GM18505 (cell line): ENCODE measurements around the gene QSOX2.

Experiments
- ATAC-seq: cut with Tn5 transposase; IDR thresholded peaks from one replicate; pipeline ENCODE4 v1.9.1; 2021; ENCODE audit not compliant: unreplicated experiment
- POLR2A ChIP-seq: IDR thresholded peaks from 4 replicates; pipeline ENCODE4 v1.6.1; 2011; ENCODE audit warnings: borderline replicate concordance; ENCODE audit not compliant: insufficient read depth, insufficient read length; ENCODE audit errors: extremely low read depth

Gene QSOX2

GRCh38 chr9:136235709-136236455, 9.7 kb downstream of the QSOX2 start:
- no peak for TF ChIP-seq POLR2A
- no peak for ATAC-seq

GRCh38 chr9:136235171-136235570, 10.4 kb downstream of the QSOX2 start:
- ATAC-seq, result no peak
- TF ChIP-seq POLR2A, result no peak

DNA sequence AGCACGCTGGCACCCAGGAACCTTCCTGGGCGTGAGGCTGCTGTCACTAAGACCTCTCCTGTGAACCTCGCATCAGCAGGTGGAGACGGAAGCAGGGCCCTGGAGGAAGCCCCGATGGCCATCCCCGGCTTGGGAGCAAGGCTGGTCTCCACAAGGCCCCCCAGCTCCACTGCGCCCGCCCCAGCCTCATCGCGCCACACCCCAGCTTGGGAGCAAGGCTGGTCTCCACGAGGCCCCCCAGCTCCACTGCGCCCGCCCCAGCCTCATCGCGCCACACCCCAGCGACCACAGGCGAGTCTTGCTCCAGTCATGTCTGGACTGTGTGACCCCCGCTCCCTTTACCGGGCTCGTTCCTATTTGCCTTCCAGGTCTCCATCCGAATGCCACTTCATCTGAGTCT, 11.0 kb downstream of the QSOX2 start:
- no peak for TF ChIP-seq POLR2A
- ATAC-seq, result no peak

- ATAC-seq, result no peak
Observed at GRCh38 chr9:136233868-136234267, 11.7 kb downstream of the QSOX2 start.

GRCh38 chr9:136233411-136233810, 12.2 kb downstream of the QSOX2 start:
- TF ChIP-seq POLR2A, result no peak
- no peak for ATAC-seq

More at GRCh38 chr9:136233868-136234267, 11.7 kb downstream of the QSOX2 start:
- no peak for TF ChIP-seq POLR2A

DNA sequence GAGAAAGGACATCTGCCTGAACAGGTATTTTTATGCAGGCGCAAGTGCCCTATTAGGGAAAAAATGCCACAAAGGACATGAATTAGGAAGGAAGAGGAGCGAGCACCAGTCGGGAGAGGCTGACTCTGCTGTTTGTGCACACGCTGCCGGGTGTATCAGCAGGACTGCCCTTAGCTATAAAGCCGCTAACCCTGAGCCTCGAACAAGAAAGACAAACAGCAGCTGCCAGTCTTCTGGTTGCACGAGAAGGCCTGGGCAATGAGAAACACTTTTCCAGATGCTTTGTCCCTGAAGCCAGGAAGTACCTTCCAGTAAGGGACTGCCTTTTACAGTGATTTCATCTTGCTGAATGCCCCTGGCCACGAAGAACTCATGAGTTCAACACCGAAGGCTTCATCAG, 12.6 kb downstream of the QSOX2 start:
- no peak for ATAC-seq

DNA sequence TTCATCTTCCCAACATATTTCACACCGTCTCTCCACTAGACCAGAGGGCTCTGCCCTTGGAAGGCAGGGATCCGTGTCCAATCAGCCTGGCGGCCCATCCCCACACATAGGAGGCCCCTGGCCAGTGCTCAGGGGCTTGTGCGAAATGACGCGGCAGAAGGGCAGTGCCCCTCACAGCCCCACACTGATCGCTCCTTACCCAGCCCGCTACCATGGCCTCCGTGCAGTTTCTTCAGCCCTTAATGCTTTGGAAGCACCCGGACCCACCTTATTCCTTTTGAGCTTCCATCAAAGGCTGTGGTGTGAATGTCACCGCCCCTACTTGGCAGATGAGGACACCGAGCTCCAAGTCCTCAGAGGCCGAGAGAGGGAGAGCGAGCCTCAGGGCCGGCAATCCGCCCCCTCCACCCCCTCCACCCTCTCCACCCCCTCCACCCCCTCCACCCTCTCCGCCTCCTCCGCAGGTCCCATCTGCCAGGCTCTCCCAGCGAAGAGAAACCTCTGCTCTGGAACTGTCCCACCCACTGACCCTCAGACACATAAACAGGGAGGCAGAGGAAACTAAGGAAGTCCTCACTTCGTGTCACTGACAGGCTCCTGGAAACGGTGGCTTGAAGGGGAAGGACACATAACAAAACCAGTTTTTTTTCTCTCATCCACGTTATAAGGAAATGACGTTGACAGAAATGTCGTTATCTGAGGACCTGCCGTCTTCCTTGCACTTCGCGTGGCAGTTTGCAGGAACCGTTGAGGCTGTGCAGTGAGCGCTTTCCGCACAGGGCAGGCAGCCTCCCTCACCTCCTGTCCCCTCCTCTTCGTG, 13.9 kb downstream of the QSOX2 start:
- ATAC-seq, result no peak
- TF ChIP-seq POLR2A, result no peak

More for the DNA sequence above, 12.6 kb downstream of the QSOX2 start:
- no peak for TF ChIP-seq POLR2A

DNA sequence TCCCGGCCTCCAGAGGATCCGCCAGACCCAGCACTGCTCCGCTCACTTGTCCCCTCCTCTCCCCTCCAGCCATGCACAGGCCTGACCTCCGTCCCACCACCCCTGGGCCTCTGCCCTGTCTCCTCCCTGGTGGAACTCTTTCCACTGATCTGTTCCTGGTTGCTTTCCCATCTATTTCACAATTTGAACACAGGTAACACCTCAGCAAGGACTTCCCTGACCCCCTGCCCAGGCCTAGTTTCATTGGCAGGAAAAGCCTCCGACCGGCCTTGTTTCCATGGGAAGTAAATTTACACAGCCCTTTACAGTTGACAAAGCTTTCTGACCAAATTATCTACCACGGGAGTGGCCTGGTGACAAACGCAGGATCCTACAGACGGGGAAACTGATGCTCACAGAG, 14.8 kb downstream of the QSOX2 start:
- ATAC-seq, result no peak
- TF ChIP-seq POLR2A, result no peak

DNA sequence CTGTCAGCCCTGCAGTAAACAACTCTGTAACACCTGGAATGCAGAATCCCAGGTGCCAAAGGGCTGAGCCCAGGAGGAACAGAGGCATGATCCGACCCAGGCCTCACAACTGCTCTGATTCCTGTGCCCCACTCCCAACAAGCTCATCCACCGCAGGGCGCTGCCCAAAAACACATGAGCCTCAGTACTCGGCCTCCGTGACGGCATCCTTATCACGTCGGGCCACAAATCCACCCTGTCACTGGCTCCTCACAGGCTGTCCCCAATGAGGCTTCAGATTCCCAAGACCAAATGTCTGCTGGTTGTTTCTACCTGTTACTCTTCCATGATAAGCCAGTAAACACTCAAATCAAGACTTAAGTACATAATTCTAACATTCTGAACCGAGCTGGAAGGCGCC, 15.2 kb downstream of the QSOX2 start:
- ATAC-seq, result no peak
- no peak for TF ChIP-seq POLR2A

- TF ChIP-seq POLR2A, result no peak
- ATAC-seq, result no peak
Observed at GRCh38 chr9:136229096-136230065, 16.2 kb downstream of the QSOX2 start.

DNA sequence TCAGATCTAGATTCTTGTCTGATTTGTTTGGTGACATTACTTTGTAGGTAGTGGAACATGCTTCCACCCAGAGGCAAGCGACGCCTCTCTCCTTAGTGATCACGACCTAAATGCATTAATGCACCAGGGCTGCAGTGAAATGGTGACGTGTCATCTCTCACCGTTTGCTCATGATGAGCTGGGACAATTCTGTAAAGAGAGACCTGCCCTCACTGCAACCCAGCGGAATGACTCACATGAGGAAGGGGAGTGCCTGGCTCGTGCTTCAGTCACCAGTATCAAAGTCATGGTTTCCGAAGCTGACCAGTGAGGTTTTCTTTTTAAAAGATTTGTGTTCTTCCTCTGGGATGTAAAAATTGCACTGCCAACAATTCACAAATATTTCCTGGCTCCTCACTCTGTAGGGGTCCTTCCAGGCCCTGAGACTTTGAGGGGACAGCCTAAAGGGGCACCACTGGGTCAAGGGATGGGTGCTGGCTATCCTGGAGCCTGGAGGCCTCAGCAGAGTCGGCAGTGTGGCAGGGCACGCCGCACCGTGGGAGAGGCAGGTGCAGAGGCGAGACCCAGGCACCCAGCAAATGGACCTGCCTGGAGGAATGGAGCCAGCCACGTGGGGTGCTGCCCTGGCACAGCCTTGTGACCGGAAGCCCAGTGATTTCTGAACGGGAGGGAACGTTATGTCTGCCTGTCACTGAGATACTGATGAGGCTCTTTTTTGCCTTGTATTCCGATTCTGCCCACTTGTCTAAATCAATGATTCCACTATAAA, 17.3 kb downstream of the QSOX2 start:
- no peak for TF ChIP-seq POLR2A
- ATAC-seq, result no peak

DNA sequence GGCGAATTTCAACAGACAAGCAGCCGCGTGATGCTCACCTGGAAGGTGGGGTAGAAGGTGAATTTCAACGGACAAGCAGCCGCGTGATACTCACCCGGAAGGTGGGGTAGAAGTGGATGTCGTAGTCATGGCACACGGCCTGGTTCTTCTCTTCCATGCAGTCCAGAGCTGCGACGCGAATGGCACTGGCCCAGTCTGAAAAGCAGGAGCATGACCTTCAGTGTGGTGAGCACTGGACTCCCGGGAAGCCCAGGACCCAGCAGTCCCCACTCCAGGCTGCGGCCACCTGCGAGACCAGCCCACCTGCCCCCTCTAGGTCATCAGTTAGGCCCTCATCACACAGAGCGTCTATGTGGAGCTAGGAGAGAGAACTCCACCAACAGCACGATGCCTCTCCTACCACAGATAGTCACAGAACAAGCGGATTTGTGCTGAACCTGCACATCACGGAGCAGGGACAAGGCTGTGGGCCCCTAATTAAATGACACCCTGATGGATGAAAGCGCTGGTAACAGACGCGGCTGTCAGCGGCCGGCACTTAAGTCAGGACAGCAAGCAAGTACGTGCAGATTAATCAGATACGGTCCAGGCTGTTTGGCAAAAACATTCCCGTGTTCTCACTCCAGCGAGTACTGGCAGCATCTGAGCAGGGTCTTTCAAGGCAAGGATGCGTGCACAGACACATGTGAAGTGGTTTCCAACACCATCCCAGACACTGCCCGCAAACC, 18.8 kb downstream of the QSOX2 start:
- no peak for TF ChIP-seq POLR2A
- ATAC-seq, result no peak
